Activated naive CD8-positive, alpha-beta T cell treated with anti-CD3 and anti-CD28 coated beads, Interleukin-2, amount 10 ng/mL, durations not matched to agents 7 days and 5 days (primary cell): ENCODE results near the gene UBL4B. TPM values are rescaled to one million over a fixed set of nuclear protein-coding genes. Genes with fewer than 3 reads are reported as not detected.

Experiments used
- ATAC-seq: fragments of 150-1000 bp; cut with Tn5 transposase; one replicate; pipeline ENCODE4 v1.10.0; 2021; ENCODE audit warnings: low read depth, moderate library complexity
- POLR2A ChIA-PET: fragments of 350-600 bp; sonication (Branson Sonifier 250); formaldehyde crosslinking; loops from one replicate; lab custom pipeline; 2021; ENCODE audit warnings: antibody characterized with exemption; lab: Charles Lee
- DNase-seq: peaks from one replicate; pipeline ENCODE4 v3.0.0; 2021
- H3K27ac Mint-ChIP-seq: one replicate; pipeline ENCODE4 v1.8.0; 2022; ENCODE audit warnings: mild to moderate bottlenecking, mixed read lengths
- H3K27me3 Mint-ChIP-seq: one replicate; pipeline ENCODE4 v1.8.0; 2022; ENCODE audit warnings: mild to moderate bottlenecking, moderate library complexity, mixed read lengths
- H3K36me3 Mint-ChIP-seq: one replicate; pipeline ENCODE4 v1.8.0; 2021; ENCODE audit warnings: mild to moderate bottlenecking, mixed read lengths
- H3K4me1 Mint-ChIP-seq: one replicate; pipeline ENCODE4 v1.8.0; 2021; ENCODE audit warnings: mixed read lengths
- H3K4me3 Mint-ChIP-seq: one replicate; pipeline ENCODE4 v1.8.0; 2022; ENCODE audit warnings: mild to moderate bottlenecking, moderate library complexity, mixed read lengths
- H3K9me3 Mint-ChIP-seq: one replicate; pipeline ENCODE4 v1.8.0; 2021; ENCODE audit warnings: mixed read lengths
- total RNA-seq, 2 experiments: library from RNA; stranded (reverse); gene quantifications; one replicate each; pipeline ENCODE4 v1.2.3, GENCODE V29; 2021

Gene UBL4B
- total RNA-seq, 2 experiments from 2014 or later = not detected

GRCh38 chr1:110112656-110113055 is 413 bp downstream of the UBL4B start:
- no peak overlapping the region for H3K4me3 Mint-ChIP-seq
- POLR2A ChIA-PET = no interaction called here

GRCh38 chr1:110113551-110113950 is 1.3 kb downstream of the UBL4B start:
- Mint-ChIP-seq H3K27ac (no peak overlapping the region), H3K36me3 (no peaks in the 10 kb centered on the region), H3K4me3 (no peak overlapping the region), H3K9me3 (no peaks in the 10 kb centered on the region), H3K4me1 (peaks cover 3% of the 10 kb centered on the region), H3K27me3 (peaks cover 24% of the 10 kb centered on the region)
- POLR2A ChIA-PET = no interaction called here
- DNase-seq = no peak
- no peak for ATAC-seq

More at GRCh38 chr1:110112656-110113055, 413 bp downstream of the UBL4B start:
- DNase-seq = no peak
- ATAC-seq = no peak
- Mint-ChIP-seq H3K36me3 (no peaks in the 10 kb centered on the region), H3K4me1 (peaks cover 3% of the 10 kb centered on the region), H3K9me3 (no peaks in the 10 kb centered on the region), H3K27me3 (peaks cover 27% of the 10 kb centered on the region), H3K27ac (no peak overlapping the region)

- Mint-ChIP-seq H3K27me3 (peaks cover 22% of the 10 kb centered on the region), H3K4me1 (peaks cover 3% of the 10 kb centered on the region), H3K4me3 (no peak overlapping the region), H3K9me3 (no peaks in the 10 kb centered on the region), H3K27ac (no peak overlapping the region), H3K36me3 (no peaks in the 10 kb centered on the region)
- DNase-seq (no peak), ATAC-seq (no peak)
- POLR2A ChIA-PET = no interaction called here
These were observed 1.9 kb downstream of the UBL4B start for GRCh38 chr1:110114173-110114572.

- Mint-ChIP-seq H3K27me3 (peaks cover 17% of the 10 kb centered on the region), H3K4me3 (no peak overlapping the region), H3K27ac (no peak overlapping the region), H3K36me3 (no peaks in the 10 kb centered on the region), H3K9me3 (no peaks in the 10 kb centered on the region), H3K4me1 (peaks cover 3% of the 10 kb centered on the region)
- POLR2A ChIA-PET = no interaction called here
- ATAC-seq (no peak), DNase-seq (no peak)
These were observed 2.5 kb downstream of the UBL4B start for GRCh38 chr1:110114784-110115183.

- DNase-seq = no peak
- no peak overlapping the region for H3K27ac Mint-ChIP-seq
These were observed 6.6 kb downstream of the UBL4B start for GRCh38 chr1:110118636-110119396.

GRCh38 chr1:110119843-110120242 is 7.6 kb downstream of the UBL4B start:
- POLR2A ChIA-PET = no interaction called here
- DNase-seq (no peak), ATAC-seq (no peak)
- Mint-ChIP-seq H3K36me3 (peaks cover 4% of the 10 kb centered on the region), H3K9me3 (peaks cover 8% of the 10 kb centered on the region), H3K4me3 (no peak overlapping the region), H3K27ac (no peak overlapping the region), H3K27me3 (peaks cover 26% of the 10 kb centered on the region), H3K4me1 (peaks cover 6% of the 10 kb centered on the region)

More at GRCh38 chr1:110118636-110119396, 6.6 kb downstream of the UBL4B start:
- Mint-ChIP-seq H3K36me3 (peaks cover 4% of the 10 kb centered on the region), H3K4me3 (no peak overlapping the region), H3K27me3 (peaks cover 27% of the 10 kb centered on the region), H3K9me3 (peaks cover 8% of the 10 kb centered on the region), H3K4me1 (peaks cover 6% of the 10 kb centered on the region)
- no peak for ATAC-seq
- POLR2A ChIA-PET = no interaction called here

- Mint-ChIP-seq H3K9me3 (peaks cover 8% of the 10 kb centered on the region), H3K27me3 (peaks cover 20% of the 10 kb centered on the region), H3K27ac (no peak overlapping the region), H3K4me1 (peaks cover 6% of the 10 kb centered on the region), H3K36me3 (peaks cover 4% of the 10 kb centered on the region), H3K4me3 (no peak overlapping the region)
- POLR2A ChIA-PET = no interaction called here
- ATAC-seq (no peak), DNase-seq (no peak)
These were observed 8.8 kb downstream of the UBL4B start for GRCh38 chr1:110120960-110121561.

GRCh38 chr1:110123224-110123623 is 11.0 kb downstream of the UBL4B start:
- Mint-ChIP-seq H3K9me3 (peaks cover 8% of the 10 kb centered on the region), H3K36me3 (peaks cover 4% of the 10 kb centered on the region), H3K4me1 (peaks cover 4% of the 10 kb centered on the region), H3K27ac (no peak overlapping the region), H3K4me3 (no peak overlapping the region), H3K27me3 (peaks cover 21% of the 10 kb centered on the region)
- DNase-seq = no peak
- ATAC-seq = no peak
- POLR2A ChIA-PET = no interaction called here

- no peak for ATAC-seq
- POLR2A ChIA-PET = no interaction called here
- peaks cover 3% of the 10 kb centered on the region for H3K9me3 Mint-ChIP-seq
These were observed 13.6 kb downstream of the UBL4B start for GRCh38 chr1:110125810-110126209.

GRCh38 chr1:110130113-110130591 is 17.9 kb downstream of the UBL4B start:
- Mint-ChIP-seq H3K4me1 (no peaks in the 10 kb centered on the region), H3K4me3 (no peak overlapping the region), H3K27me3 (peaks cover 42% of the 10 kb centered on the region), H3K27ac (no peak overlapping the region), H3K36me3 (no peaks in the 10 kb centered on the region), H3K9me3 (no peaks in the 10 kb centered on the region)
- DNase-seq (no peak), ATAC-seq (no peak)
- POLR2A ChIA-PET = no interaction called here

More at GRCh38 chr1:110125810-110126209, 13.6 kb downstream of the UBL4B start:
- H3K4me3 Mint-ChIP-seq = no peak overlapping the region
- no peak overlapping the region for H3K27ac Mint-ChIP-seq
- peaks cover 39% of the 10 kb centered on the region for H3K27me3 Mint-ChIP-seq
- DNase-seq = no peak
- H3K4me1 Mint-ChIP-seq = no peaks in the 10 kb centered on the region
- no peaks in the 10 kb centered on the region for H3K36me3 Mint-ChIP-seq

GRCh38 chr1:110130989-110131388 is 18.7 kb downstream of the UBL4B start:
- Mint-ChIP-seq H3K9me3 (no peaks in the 10 kb centered on the region), H3K27me3 (peaks cover 49% of the 10 kb centered on the region), H3K36me3 (no peaks in the 10 kb centered on the region), H3K4me1 (no peaks in the 10 kb centered on the region), H3K27ac (no peak overlapping the region), H3K4me3 (no peak overlapping the region)
- POLR2A ChIA-PET = no interaction called here
- ATAC-seq = no peak
- DNase-seq = no peak

GRCh38 chr1:110132682-110133081 is 20.4 kb downstream of the UBL4B start:
- POLR2A ChIA-PET = no interaction called here
- no peak overlapping the region for H3K27ac Mint-ChIP-seq
- no peaks in the 10 kb centered on the region for H3K36me3 Mint-ChIP-seq
- no peaks in the 10 kb centered on the region for H3K9me3 Mint-ChIP-seq
- H3K4me1 Mint-ChIP-seq = peaks cover 8% of the 10 kb centered on the region
- no peak for DNase-seq
- H3K4me3 Mint-ChIP-seq = no peak overlapping the region
- peaks cover 62% of the 10 kb centered on the region for H3K27me3 Mint-ChIP-seq
- ATAC-seq = no peak

GRCh38 chr1:110133436-110133835 is 21.2 kb downstream of the UBL4B start:
- DNase-seq (no peak), ATAC-seq (no peak)
- Mint-ChIP-seq H3K4me3 (no peak overlapping the region), H3K36me3 (no peaks in the 10 kb centered on the region), H3K27ac (no peak overlapping the region), H3K4me1 (peaks cover 8% of the 10 kb centered on the region), H3K27me3 (peaks cover 67% of the 10 kb centered on the region), H3K9me3 (no peaks in the 10 kb centered on the region)
- POLR2A ChIA-PET = no interaction called here
